Brain microvascular endothelial cell (primary cell): ENCODE results near the gene P2RY12.
A peak's percentile ranks its signal among the peaks of the same experiment; 100 is the strongest.

Source experiments
- DNase-seq: peaks from one replicate; pipeline ENCODE4 v3.0.0-alpha.2; 2020
- H3K27ac ChIP-seq: fragments of 250-450 bp; sonication (Bioruptor Pico); 2 replicates; pipeline ENCODE4 v1.5.1; 2020; ENCODE audit warnings: mild to moderate bottlenecking, moderate library complexity
- H3K27me3 ChIP-seq: fragments of 250-450 bp; sonication (Bioruptor Pico); replicated peaks from 2 replicates; pipeline ENCODE4 v1.5.1; 2020; ENCODE audit warnings: mild to moderate bottlenecking
- H3K36me3 ChIP-seq: fragments of 250-450 bp; sonication (Bioruptor Pico); replicated peaks from 2 replicates; pipeline ENCODE4 v1.5.1; 2020; ENCODE audit warnings: mild to moderate bottlenecking
- H3K4me3 ChIP-seq: 2 replicates; pipeline ENCODE4 v1.5.1; 2011; ENCODE audit warnings: low read depth, mild to moderate bottlenecking, control low read depth, low read length, moderate library complexity
- CTCF ChIP-seq: IDR thresholded peaks from 2 replicates; pipeline ENCODE4 v1.5.1; 2011; ENCODE audit warnings: low read depth, mild to moderate bottlenecking, moderate library complexity, low read length, control low read depth, inconsistent platforms; ENCODE audit errors: missing control alignments
- in situ Hi-C: cut with HindIII; loops from 2 replicates; pipeline ENCODE4 v1.10.0; 2017; ENCODE audit warnings: low sequenced_read_pairs, low pct_ligation_motif_present

The P2RY12 gene

GRCh38 chr3:151412989-151413388 lies 28.4 kb upstream of the P2RY12 start:
- TF ChIP-seq CTCF: peak; percentile 25
- no peak overlapping the region for H3K4me3 ChIP-seq
- in situ Hi-C loops: no loop called here
- no peak overlapping the region for H3K27ac ChIP-seq
- no peaks in the 10 kb centered on the region for H3K36me3 ChIP-seq
- H3K27me3 ChIP-seq: no peaks in the 10 kb centered on the region
- no peak for DNase-seq

- H3K27me3 ChIP-seq: no peaks in the 10 kb centered on the region
- DNase-seq: peak; percentile 19
- in situ Hi-C loops: no loop called here
- H3K27ac ChIP-seq: no peak overlapping the region
- no peaks in the 10 kb centered on the region for H3K36me3 ChIP-seq
- TF ChIP-seq CTCF: no peak
- no peak overlapping the region for H3K4me3 ChIP-seq
Observed at GRCh38 chr3:151410891-151411559, 26.5 kb upstream of the P2RY12 start.

- no peak for DNase-seq
- TF ChIP-seq CTCF: no peak
- Histone ChIP-seq H3K27me3 (no peaks in the 10 kb centered on the region), H3K36me3 (no peaks in the 10 kb centered on the region), H3K27ac (no peak overlapping the region), H3K4me3 (no peak overlapping the region)
- in situ Hi-C loops: no loop called here
Observed at GRCh38 chr3:151407928-151408327, 23.4 kb upstream of the P2RY12 start.

- no peak for DNase-seq
- H3K27ac ChIP-seq: no peak overlapping the region
Observed at GRCh38 chr3:151404316-151404715, 19.8 kb upstream of the P2RY12 start.

GRCh38 chr3:151403246-151403645 lies 18.7 kb upstream of the P2RY12 start:
- in situ Hi-C loops: no loop called here
- no peaks in the 10 kb centered on the region for H3K36me3 ChIP-seq
- H3K27ac ChIP-seq: no peak overlapping the region
- H3K4me3 ChIP-seq: no peak overlapping the region
- H3K27me3 ChIP-seq: no peaks in the 10 kb centered on the region
- TF ChIP-seq CTCF: no peak
- peak; percentile 56 for DNase-seq

More at GRCh38 chr3:151404316-151404715, 19.8 kb upstream of the P2RY12 start:
- Histone ChIP-seq H3K27me3 (no peaks in the 10 kb centered on the region), H3K36me3 (no peaks in the 10 kb centered on the region), H3K4me3 (no peak overlapping the region)
- TF ChIP-seq CTCF: no peak
- in situ Hi-C loops: no loop called here

- no peak overlapping the region for H3K4me3 ChIP-seq
- H3K27me3 ChIP-seq: no peaks in the 10 kb centered on the region
- H3K27ac ChIP-seq: no peak overlapping the region
- in situ Hi-C loops: no loop called here
- no peaks in the 10 kb centered on the region for H3K36me3 ChIP-seq
- no peak for TF ChIP-seq CTCF
- no peak for DNase-seq
Observed at GRCh38 chr3:151402349-151402748, 17.8 kb upstream of the P2RY12 start.
